Cardiac fibroblast (primary cell): ENCODE measurements around the gene TBC1D5.
A peak's percentile ranks its signal among the peaks of the same experiment; 100 is the strongest.

Experiments used
- DNase-seq, 2 donors: peaks; one replicate each; pipeline versions ENCODE4 v3.0.0 to v3.0.0-alpha.2; 2010; ENCODE audit warnings: low read depth in 2 of 2
- H3K4me3 ChIP-seq, 2 donors: replicated peaks in 1 of 2; 1 replicate in 1 of 2; 2 replicates in 1 of 2; pipeline ENCODE4 v1.5.1; 2011; ENCODE audit warnings: low read depth in 2 of 2, low read length in 2 of 2, mild to moderate bottlenecking in 2 of 2, moderate library complexity in 1 of 2
- TF ChIP-seq, protein P1 (sequence below): IDR thresholded peaks from one replicate; pipeline ENCODE4 v1.5.1; 2011; ENCODE audit warnings: low read depth, mild to moderate bottlenecking, low read length, inconsistent platforms

Gene TBC1D5

DNA sequence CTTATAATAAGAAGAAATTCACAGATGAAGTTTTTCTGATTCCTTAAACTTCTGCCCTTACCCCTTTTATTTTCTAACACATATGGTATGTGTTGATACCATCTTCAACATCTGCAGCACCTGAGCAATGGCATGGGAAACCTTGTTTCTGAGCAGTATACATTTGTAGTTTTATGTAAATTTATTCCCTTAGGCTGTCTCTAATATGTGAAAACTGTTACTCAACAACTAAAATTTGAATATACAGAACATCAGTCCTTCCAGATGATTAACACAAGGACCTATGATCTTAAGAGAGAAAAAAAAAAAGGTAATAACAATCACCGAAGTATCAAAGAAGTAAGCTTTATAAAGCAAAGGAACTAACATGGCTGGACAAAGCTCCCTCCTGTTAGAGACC, 190.5 kb downstream of the TBC1D5 start:
- DNase-seq = no peak
- TF ChIP-seq, protein P1, sequence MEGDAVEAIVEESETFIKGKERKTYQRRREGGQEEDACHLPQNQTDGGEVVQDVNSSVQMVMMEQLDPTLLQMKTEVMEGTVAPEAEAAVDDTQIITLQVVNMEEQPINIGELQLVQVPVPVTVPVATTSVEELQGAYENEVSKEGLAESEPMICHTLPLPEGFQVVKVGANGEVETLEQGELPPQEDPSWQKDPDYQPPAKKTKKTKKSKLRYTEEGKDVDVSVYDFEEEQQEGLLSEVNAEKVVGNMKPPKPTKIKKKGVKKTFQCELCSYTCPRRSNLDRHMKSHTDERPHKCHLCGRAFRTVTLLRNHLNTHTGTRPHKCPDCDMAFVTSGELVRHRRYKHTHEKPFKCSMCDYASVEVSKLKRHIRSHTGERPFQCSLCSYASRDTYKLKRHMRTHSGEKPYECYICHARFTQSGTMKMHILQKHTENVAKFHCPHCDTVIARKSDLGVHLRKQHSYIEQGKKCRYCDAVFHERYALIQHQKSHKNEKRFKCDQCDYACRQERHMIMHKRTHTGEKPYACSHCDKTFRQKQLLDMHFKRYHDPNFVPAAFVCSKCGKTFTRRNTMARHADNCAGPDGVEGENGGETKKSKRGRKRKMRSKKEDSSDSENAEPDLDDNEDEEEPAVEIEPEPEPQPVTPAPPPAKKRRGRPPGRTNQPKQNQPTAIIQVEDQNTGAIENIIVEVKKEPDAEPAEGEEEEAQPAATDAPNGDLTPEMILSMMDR = no peak
- no peak overlapping the region for H3K4me3 ChIP-seq

DNA sequence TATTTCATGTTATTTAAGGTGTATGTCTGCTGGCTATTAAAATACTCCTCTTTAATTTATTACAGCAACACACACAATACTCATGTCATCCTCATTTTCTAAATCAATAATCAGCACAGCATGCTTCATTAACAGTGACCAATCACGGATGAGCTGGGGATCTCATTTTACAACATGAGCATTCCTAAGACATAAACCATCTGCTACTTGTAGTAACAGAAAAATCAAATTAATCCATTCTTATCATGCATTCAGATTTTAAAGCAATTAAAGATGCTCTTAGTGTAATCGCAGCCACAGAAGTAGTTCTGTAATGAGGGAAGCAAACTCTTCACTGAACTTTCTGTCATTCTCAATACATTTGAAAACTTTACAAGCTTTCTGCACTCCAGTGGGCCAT, 191.1 kb downstream of the TBC1D5 start:
- no peak for DNase-seq
- no peak overlapping the region for H3K4me3 ChIP-seq
- TF ChIP-seq, protein P1 = no peak

DNA sequence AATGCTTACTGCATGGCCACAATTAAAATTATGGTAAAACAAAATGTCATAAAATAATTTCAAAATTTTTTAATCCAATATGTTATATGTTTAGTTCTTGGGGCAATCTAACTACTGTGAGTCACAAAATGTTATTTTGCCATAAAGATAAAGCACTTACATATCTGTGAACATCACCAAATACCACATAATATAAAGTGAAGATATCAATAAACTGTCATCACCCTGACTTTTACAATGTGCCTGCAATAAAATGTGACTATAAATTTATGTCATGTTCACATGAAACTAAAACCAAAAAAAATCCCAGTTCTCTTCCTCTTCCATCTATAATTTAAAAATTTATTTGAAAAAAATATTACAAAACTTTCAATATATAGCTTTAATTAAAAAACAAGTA, 191.8 kb downstream of the TBC1D5 start:
- TF ChIP-seq, protein P1 = no peak
- no peak overlapping the region for H3K4me3 ChIP-seq
- DNase-seq = no peak

DNA sequence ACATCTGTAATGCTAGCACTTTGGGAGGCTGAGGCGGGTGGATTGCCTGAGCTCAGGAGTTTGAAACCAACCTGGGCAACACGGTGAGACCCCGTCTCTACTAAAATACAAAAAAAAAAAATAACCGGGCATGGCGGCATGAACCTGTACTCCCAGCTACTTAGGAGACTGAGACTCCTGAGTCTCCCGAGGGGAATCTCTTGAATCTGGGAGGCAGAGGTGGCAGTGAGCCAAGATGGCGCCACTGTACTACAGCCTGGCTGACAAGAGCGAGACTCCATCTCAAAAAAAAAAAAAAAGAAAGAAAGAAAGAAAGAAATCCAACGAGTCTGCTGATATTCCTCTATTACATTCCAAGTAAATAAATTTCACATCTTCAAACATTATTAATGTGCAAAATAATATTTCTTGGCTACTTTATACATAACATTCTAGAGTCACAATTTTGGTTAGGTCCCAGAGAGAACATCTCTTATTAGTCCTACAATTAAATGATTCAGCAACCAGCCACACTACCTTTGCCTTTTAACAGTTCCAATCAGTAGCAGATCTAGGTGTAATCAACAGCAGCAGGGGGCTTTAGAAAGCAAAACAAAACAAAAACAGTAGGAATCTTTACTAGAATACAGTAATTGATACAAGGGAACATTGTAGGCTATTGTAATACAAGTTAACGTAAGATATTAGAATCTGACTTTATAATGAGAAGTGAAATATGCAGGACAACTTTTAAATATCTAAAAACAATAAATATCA, 195.8 kb downstream of the TBC1D5 start:
- DNase-seq = no peak
- TF ChIP-seq, protein P1 = no peak

DNA sequence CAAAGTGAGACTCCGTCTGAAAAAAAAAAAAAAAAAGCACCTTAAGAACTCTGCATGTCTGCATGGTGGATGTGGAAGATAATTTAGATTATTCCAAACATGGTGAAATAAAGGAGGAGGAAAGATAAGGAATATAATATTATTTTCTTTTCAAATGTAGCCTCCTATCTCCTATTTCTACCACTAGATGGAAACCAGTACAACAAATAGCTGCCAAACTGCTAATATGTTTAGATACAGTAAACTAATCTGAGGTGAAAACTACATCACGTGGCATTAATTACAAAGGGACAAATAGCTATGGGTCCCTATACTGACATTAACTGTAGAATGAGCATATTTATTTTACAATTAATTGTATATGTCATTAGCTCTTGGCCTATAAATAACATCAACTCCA, 197.8 kb downstream of the TBC1D5 start:
- DNase-seq = peak; percentile 19 to 24
- H3K4me3 ChIP-seq = no peak overlapping the region
- TF ChIP-seq, protein P1 = peak; percentile 38

More for the DNA sequence above, 195.8 kb downstream of the TBC1D5 start:
- H3K4me3 ChIP-seq = no peak overlapping the region

DNA sequence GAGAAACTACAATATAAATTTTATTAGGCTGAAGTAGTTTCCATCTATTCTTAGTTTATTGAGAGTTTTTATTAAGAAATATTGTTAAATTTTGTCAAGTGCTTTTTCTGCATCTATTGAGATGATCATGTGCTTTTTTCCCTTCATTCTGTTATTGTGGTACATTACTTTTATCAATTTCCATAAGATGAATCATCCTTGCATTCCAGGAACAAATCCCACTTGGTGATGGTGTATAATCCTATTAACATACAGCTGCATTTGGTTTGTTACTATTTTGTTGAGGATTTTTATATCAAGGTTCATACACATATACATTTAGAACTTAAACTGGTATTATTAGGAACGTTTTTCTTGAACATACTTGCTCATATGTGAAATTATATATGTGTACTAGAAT, 199.8 kb downstream of the TBC1D5 start:
- DNase-seq = peak in 1 of 2 donors; percentile 7
- H3K4me3 ChIP-seq = no peak overlapping the region
- TF ChIP-seq, protein P1 = no peak

DNA sequence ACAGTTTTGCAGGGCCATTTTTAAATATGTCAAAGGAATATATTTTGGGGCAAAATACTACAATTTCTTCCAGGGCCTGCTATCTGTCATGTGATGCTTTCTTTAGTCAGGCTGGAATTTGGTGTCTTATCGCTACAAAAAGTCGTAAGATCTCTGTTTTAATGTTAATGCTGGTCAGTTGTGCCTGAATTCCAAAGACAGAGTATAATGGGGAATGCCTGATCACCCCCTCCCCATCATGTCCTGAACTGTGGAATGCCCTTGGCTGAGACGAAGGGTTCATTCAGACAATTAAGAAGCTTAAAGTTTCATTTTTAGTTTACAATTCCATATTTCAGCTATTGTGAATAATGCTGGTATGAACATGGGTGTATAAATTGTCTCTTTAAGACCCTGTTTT, 203.0 kb downstream of the TBC1D5 start:
- TF ChIP-seq, protein P1 = no peak
- no peak for DNase-seq
- H3K4me3 ChIP-seq = no peak overlapping the region
